Smooth muscle cell (in vitro differentiated cells): ENCODE results near the gene IFNA6. TPM values are rescaled to one million over a fixed set of nuclear protein-coding genes. Genes with fewer than 3 reads are reported as not detected.
"Not testable (repeated sequence)": the region's sequence is repeated elsewhere in the genome, so short reads cannot be mapped to it uniquely, and the experiment has no call there.

Experiments
- DNase-seq: peaks from one replicate; lab custom pipeline; 2025; ENCODE audit not compliant: unreplicated experiment; lab: John Stamatoyannopoulos, UW
- H2AFZ ChIP-seq: fragments of 200-600 bp; sonication (generic); 2 replicates; pipeline ENCODE4 v1.6.0; 2016; ENCODE audit warnings: antibody characterized with exemption, low read depth, mild to moderate bottlenecking
- H3F3A ChIP-seq: fragments of 200-600 bp; sonication (generic); 2 replicates; pipeline ENCODE4 v1.6.0; 2017; ENCODE audit warnings: antibody characterized with exemption, low read depth
- H3K27ac ChIP-seq: fragments of 200-600 bp; sonication (generic); 2 replicates; pipeline ENCODE4 v1.5.1; 2016; ENCODE audit warnings: low read depth, mild to moderate bottlenecking
- H3K27me3 ChIP-seq: fragments of 200-600 bp; sonication (generic); 2 replicates; pipeline ENCODE4 v1.6.1; 2016; ENCODE audit warnings: low read depth, mild to moderate bottlenecking
- H3K36me3 ChIP-seq: fragments of 200-600 bp; sonication (generic); 2 replicates; pipeline ENCODE4 v1.5.1; 2016; ENCODE audit warnings: low read depth
- H3K4me1 ChIP-seq: fragments of 200-600 bp; sonication (generic); 2 replicates; pipeline ENCODE4 v1.5.1; 2016; ENCODE audit warnings: low read depth
- H3K4me2 ChIP-seq: fragments of 200-600 bp; sonication (generic); 2 replicates; pipeline ENCODE4 v1.6.0; 2016; ENCODE audit warnings: mild to moderate bottlenecking
- H3K4me3 ChIP-seq: fragments of 200-600 bp; sonication (generic); 2 replicates; pipeline ENCODE4 v1.5.1; 2016; ENCODE audit warnings: mild to moderate bottlenecking
- H3K79me2 ChIP-seq: fragments of 200-600 bp; sonication (generic); 2 replicates; pipeline ENCODE4 v1.6.0; 2016; ENCODE audit warnings: low read depth, mild to moderate bottlenecking
- H3K9ac ChIP-seq: fragments of 200-600 bp; sonication (generic); 2 replicates; pipeline ENCODE4 v1.6.0; 2016; ENCODE audit warnings: low read depth
- H3K9me3 ChIP-seq: fragments of 200-600 bp; sonication (generic); replicated peaks from 2 replicates; pipeline ENCODE4 v1.5.1; 2016; ENCODE audit warnings: low read depth
- H4K20me1 ChIP-seq: fragments of 200-600 bp; sonication (generic); 2 replicates; pipeline ENCODE4 v1.6.0; 2016; ENCODE audit warnings: low read depth
- CTCF ChIP-seq: fragments of 200-600 bp; sonication (generic); IDR thresholded peaks from 2 replicates; pipeline ENCODE4 v1.5.1; 2017; ENCODE audit warnings: borderline replicate concordance, mild to moderate bottlenecking, antibody characterized with exemption; ENCODE audit not compliant: insufficient read depth, poor library complexity, severe bottlenecking
- WGBS: methylation state at CpG from one replicate; pipeline ENCODE4 v1.1.7; 2016; ENCODE audit warnings: low lambda C conversion rate; 5-methylcytosine and 5-hydroxymethylcytosine counted together
- polyA plus RNA-seq: library from polyadenylated mRNA; unstranded; fragments of >200 nt; fragmentation: Nextera tagmentation; extraction: Ambion mirVana; gene quantifications from 2 replicates; pipeline ENCODE4 v1.2.1, GENCODE V29; 2016
- total RNA-seq: library from RNA; depleted of rRNA; stranded (reverse); fragments of >200 nt; gene quantifications from 2 replicates; pipeline ENCODE4 v1.2.3, GENCODE V29; 2014

IFNA6 gene
- total and polyA plus RNA-seq, 2 experiments from 2014 or later = not detected

GRCh38 chr9:21383627-21384026, 32.9 kb upstream of the IFNA6 start:
- 90% methylated on average over 4 of the region's 4 CpGs for WGBS
- Histone ChIP-seq H3F3A (no peaks in the 10 kb centered on the region), H3K79me2 (no peaks in the 10 kb centered on the region), H4K20me1 (no peaks in the 10 kb centered on the region), H3K4me1 (no peaks in the 10 kb centered on the region), H3K27me3 (peaks cover 17% of the 10 kb centered on the region), H2AFZ (no peak overlapping the region), H3K4me2 (no peak overlapping the region), H3K36me3 (no peaks in the 10 kb centered on the region), H3K9me3 (no peaks in the 10 kb centered on the region), H3K4me3 (no peak overlapping the region), H3K9ac (no peak overlapping the region), H3K27ac (no peak overlapping the region)
- DNase-seq = no peak
- no peak for TF ChIP-seq CTCF

- Histone ChIP-seq H3K9ac (no peak overlapping the region), H3K9me3 (no peaks in the 10 kb centered on the region), H3K79me2 (no peaks in the 10 kb centered on the region), H4K20me1 (no peaks in the 10 kb centered on the region), H3K27me3 (peaks cover 17% of the 10 kb centered on the region), H3K27ac (no peak overlapping the region), H3F3A (no peaks in the 10 kb centered on the region), H3K36me3 (no peaks in the 10 kb centered on the region), H3K4me2 (no peak overlapping the region), H3K4me1 (no peaks in the 10 kb centered on the region), H2AFZ (no peak overlapping the region), H3K4me3 (no peak overlapping the region)
- DNase-seq = no peak
- TF ChIP-seq CTCF = no peak
- WGBS = 56% methylated on average over 5 of the region's 5 CpGs
These were observed 31.0 kb upstream of the IFNA6 start for GRCh38 chr9:21381448-21382339.

GRCh38 chr9:21371467-21371866, 20.8 kb upstream of the IFNA6 start:
- not testable (repeated sequence) for H3K27ac ChIP-seq, H3K79me2 ChIP-seq, H3K36me3 ChIP-seq, H3K9ac ChIP-seq, H4K20me1 ChIP-seq, DNase-seq, H3K4me3 ChIP-seq, H3K4me1 ChIP-seq, H2AFZ ChIP-seq, H3F3A ChIP-seq, H3K4me2 ChIP-seq, H3K9me3 ChIP-seq, H3K27me3 ChIP-seq
- WGBS = 64% methylated on average over 4 of the region's 4 CpGs

- Histone ChIP-seq H3F3A (no peaks in the 10 kb centered on the region), H3K4me2 (no peak within 1 kb of the TSS), H3K9ac (no peak within 1 kb of the TSS), H3K27ac (no peak within 1 kb of the TSS), H3K9me3 (no peaks in the 10 kb centered on the region), H3K36me3 (no peaks in the 10 kb centered on the region), H2AFZ (no peak within 1 kb of the TSS), H3K4me1 (no peaks in the 10 kb centered on the region), H3K27me3 (no peaks in the 10 kb centered on the region), H4K20me1 (no peaks in the 10 kb centered on the region), H3K4me3 (no peak within 1 kb of the TSS), H3K79me2 (no peaks in the 10 kb centered on the region)
- no peak for DNase-seq
- TF ChIP-seq CTCF = no peak
- 96% methylated on average over 3 of the region's 3 CpGs for WGBS
These were observed 17.3 kb upstream of the IFNA6 start, which contains the start of gene IFNA13 for GRCh38 chr9:21367957-21368356. IFNA13 (minus strand) TSS chr9:21368057; CDS start chr9:21368010, 47 bp downstream.

GRCh38 chr9:21367169-21367568, 16.5 kb upstream of the IFNA6 start:
- WGBS = 100% methylated on average over 1 of the region's 2 CpGs

More at GRCh38 chr9:21367169-21367568, 16.5 kb upstream of the IFNA6 start:
- not testable (repeated sequence) for H3K27ac ChIP-seq, H3K9me3 ChIP-seq, H3K4me1 ChIP-seq, H3K4me2 ChIP-seq, H3K27me3 ChIP-seq, H3K4me3 ChIP-seq, H3K79me2 ChIP-seq, H3K36me3 ChIP-seq, H3F3A ChIP-seq, DNase-seq, H3K9ac ChIP-seq, H2AFZ ChIP-seq, H4K20me1 ChIP-seq
